Upper lobe of right lung (tissue), 1 donor: Measurements from ENCODE around the gene SPATA20. TPM values are rescaled to one million over a fixed set of nuclear protein-coding genes. Genes with fewer than 3 reads are reported as not detected.

Source experiments
- ATAC-seq: fragments of 200-7000 bp; cut with Tn5 transposase; one replicate; pipeline ENCODE4 v1.9.1; 2020; ENCODE audit warnings: mild to moderate bottlenecking, moderate library complexity
- DNase-seq: peaks from one replicate; pipeline ENCODE4 v3.0.0-alpha.2; 2020
- H3K27ac ChIP-seq: fragments of 200-600 bp; one replicate; pipeline ENCODE4 v1.8.0; 2022
- H3K27me3 ChIP-seq: fragments of 200-600 bp; one replicate; pipeline ENCODE4 v1.8.0; 2022; ENCODE audit warnings: mild to moderate bottlenecking
- H3K36me3 ChIP-seq: fragments of 200-600 bp; one replicate; pipeline ENCODE4 v1.8.0; 2022
- H3K4me1 ChIP-seq: fragments of 200-600 bp; one replicate; pipeline ENCODE4 v1.8.0; 2022
- H3K4me3 ChIP-seq: fragments of 200-600 bp; one replicate; pipeline ENCODE4 v1.8.0; 2022; ENCODE audit warnings: mild to moderate bottlenecking
- H3K9me3 ChIP-seq: fragments of 200-600 bp; one replicate; pipeline ENCODE4 v1.8.0; 2022
- intact Hi-C: fragments of 100-400 bp; cut with DNase I; formaldehyde crosslinking; loops from one replicate; pipeline ENCODE4 v1.11.0; 2022
- total RNA-seq: library from RNA; stranded (reverse); fragmentation: NEBNext Ultra II Directional; extraction: Animal tissue kit (Norgen Biotek cat#: 25700); gene quantifications from one replicate; pipeline ENCODE4 v1.2.1, GENCODE V29; 2021
- TF ChIP-seq, protein P1 (sequence below): fragments of 200-600 bp; IDR thresholded peaks from one replicate; pipeline ENCODE4 v1.8.0; 2022; ENCODE audit warnings: antibody characterized with exemption
- donor health status: DM: no; HTN: yes; CAD: no; lungs with severe emphysema.

The SPATA20 gene
- total RNA-seq, 1 donor from 2014 or later = 31.6 TPM

DNA sequence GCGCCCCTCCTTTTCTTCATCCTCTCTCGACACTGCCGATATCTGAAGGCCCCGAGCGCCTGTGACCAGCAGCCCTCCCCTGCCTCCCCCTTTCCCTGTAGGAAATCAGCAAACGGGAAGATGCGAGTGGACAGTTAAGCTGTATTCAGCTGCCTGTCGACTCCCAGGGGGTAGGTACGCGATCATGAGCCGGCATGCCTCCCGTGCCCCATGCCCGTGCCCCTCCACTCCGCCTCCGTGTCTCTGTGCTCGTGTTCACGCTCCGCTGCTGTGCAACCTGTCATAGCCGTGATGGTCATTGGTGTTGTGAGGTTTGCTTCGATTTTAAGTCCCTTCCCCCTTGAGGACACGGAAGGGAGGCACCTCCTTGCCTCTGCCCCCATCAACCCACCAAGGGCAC is 47.9 kb downstream of the SPATA20 start:
- Histone ChIP-seq H3K36me3 (no peaks in the 10 kb centered on the region), H3K27me3 (no peaks in the 10 kb centered on the region), H3K9me3 (no peaks in the 10 kb centered on the region), H3K27ac (no peak overlapping the region), H3K4me3 (no peak overlapping the region), H3K4me1 (no peaks in the 10 kb centered on the region)
- DNase-seq = no peak
- ATAC-seq = no peak
- TF ChIP-seq, protein P1, sequence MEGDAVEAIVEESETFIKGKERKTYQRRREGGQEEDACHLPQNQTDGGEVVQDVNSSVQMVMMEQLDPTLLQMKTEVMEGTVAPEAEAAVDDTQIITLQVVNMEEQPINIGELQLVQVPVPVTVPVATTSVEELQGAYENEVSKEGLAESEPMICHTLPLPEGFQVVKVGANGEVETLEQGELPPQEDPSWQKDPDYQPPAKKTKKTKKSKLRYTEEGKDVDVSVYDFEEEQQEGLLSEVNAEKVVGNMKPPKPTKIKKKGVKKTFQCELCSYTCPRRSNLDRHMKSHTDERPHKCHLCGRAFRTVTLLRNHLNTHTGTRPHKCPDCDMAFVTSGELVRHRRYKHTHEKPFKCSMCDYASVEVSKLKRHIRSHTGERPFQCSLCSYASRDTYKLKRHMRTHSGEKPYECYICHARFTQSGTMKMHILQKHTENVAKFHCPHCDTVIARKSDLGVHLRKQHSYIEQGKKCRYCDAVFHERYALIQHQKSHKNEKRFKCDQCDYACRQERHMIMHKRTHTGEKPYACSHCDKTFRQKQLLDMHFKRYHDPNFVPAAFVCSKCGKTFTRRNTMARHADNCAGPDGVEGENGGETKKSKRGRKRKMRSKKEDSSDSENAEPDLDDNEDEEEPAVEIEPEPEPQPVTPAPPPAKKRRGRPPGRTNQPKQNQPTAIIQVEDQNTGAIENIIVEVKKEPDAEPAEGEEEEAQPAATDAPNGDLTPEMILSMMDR = no peak
- intact Hi-C loops = no loop called here

DNA sequence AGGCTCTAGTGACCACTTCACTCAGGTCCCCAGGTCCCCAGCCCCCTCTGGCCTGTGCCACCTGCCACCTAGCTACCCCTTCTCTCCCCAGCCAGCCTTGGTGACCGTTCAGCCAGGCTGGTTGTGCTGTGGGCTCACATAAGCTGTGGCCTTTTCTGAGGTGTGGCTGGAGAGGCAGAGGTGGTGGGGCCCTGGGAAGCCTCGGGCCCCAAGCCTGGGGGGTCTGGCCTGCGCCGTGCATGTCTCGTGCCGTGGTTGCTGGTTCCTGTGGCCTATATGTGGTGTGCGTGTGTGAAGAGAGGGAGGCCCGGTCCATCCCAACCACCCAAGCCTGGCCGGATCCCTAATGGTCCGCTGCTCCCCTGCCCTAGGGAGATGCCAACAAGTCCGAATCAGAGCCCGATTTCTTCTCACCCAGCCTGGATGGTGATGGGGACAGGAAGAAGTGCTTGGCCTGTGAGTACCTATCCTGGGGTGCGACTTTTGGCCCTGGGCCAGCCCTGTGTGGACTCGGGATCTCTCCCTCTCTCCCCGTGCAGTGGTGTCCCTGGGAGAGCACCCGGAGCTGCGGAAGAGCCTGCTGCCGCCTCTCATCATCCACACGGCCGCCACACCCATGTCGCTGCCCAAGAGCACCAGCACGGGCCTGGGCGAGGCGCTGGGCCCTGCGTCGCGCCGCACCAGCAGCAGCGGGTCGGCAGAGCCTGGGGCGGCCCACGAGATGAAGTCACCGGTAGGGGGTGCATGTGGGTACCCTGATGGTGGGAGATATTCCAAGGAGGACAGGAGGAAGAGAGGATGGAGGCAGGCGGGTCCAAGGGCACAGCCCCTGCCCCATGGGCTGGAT is 49.4 kb downstream of the SPATA20 start:
- Histone ChIP-seq H3K36me3 (no peaks in the 10 kb centered on the region), H3K4me3 (no peak overlapping the region), H3K4me1 (no peaks in the 10 kb centered on the region), H3K27ac (no peak overlapping the region), H3K27me3 (no peaks in the 10 kb centered on the region), H3K9me3 (no peaks in the 10 kb centered on the region)
- TF ChIP-seq, protein P1 = peak; percentile 23
- no peak for ATAC-seq
- intact Hi-C loops = no loop called here
- DNase-seq = no peak

DNA sequence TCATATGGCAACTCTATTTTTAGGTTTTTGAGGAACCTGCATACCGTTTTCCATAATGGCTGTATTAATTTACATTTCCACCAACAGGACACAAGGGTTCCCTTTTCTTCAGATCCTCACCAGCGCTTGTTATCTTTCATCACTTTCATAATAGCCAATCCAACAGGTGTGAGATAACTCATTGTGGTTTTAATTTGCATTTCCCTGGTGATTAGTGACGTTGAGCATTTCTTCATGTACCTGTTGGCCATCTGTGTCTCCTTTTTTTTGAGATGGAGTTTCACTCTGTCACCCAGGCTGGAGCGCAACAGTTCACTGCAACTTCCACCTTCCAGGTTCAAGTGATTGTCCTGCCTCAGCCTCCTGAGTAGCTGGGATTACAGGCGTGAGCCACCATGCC is 51.5 kb downstream of the SPATA20 start:
- no peaks in the 10 kb centered on the region for H3K27me3 ChIP-seq
- no peaks in the 10 kb centered on the region for H3K4me1 ChIP-seq
- TF ChIP-seq, protein P1 = no peak
- H3K4me3 ChIP-seq = no peak overlapping the region
- ATAC-seq (no peak), DNase-seq (no peak)
- H3K36me3 ChIP-seq = no peaks in the 10 kb centered on the region
- intact Hi-C loops = no loop called here
- H3K27ac ChIP-seq = no peak overlapping the region
- no peaks in the 10 kb centered on the region for H3K9me3 ChIP-seq

DNA sequence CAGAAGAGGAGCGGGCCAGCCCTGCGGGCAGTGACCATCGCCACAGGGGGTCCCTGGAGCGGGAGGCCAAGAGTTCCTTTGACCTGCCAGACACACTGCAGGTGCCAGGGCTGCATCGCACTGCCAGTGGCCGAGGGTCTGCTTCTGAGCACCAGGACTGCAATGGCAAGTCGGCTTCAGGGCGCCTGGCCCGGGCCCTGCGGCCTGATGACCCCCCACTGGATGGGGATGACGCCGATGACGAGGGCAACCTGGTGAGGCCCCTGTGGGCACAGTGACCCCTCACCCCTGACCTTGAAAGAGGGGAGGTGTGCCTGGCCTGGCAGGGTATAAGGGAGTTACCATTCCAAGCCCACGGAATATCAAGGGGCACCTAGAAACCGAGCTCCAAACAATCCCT is 52.6 kb downstream of the SPATA20 start:
- TF ChIP-seq, protein P1 = no peak
- Histone ChIP-seq H3K36me3 (no peaks in the 10 kb centered on the region), H3K4me3 (no peak overlapping the region), H3K27ac (no peak overlapping the region), H3K4me1 (peaks cover 6% of the 10 kb centered on the region), H3K27me3 (no peaks in the 10 kb centered on the region), H3K9me3 (no peaks in the 10 kb centered on the region)
- DNase-seq = no peak
- no peak for ATAC-seq
- intact Hi-C loops = no loop called here

DNA sequence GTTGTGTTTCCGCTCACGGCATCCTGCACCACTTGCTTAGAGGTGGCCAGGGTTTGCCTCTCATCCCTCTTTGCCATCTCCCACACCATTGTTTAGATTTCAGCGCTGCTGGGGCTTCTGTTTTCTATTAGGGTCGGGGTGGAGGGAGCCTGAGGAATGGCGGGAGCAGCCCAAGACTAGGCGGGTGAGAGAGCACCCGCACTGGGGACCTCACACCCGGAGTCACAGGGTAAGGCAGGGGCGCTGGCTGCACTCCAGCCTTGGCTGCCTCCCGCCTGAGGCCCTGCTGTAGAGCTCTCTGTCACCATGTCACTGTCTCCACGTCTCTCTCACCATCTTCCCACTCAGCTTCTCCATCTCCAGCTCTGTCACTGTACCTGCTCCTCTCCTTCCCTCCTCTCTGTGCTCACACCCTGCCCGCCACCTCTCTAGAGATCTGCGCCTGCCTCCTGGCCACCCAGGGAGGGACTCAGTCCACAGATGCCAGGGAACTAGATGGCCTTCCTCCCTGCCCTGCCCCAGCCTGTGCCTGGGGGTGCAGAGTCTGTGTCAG is 54.9 kb downstream of the SPATA20 start:
- Histone ChIP-seq H3K4me1 (peaks cover 14% of the 10 kb centered on the region), H3K36me3 (no peaks in the 10 kb centered on the region), H3K4me3 (no peak overlapping the region), H3K27ac (no peak overlapping the region), H3K9me3 (no peaks in the 10 kb centered on the region), H3K27me3 (no peaks in the 10 kb centered on the region)
- ATAC-seq = no peak
- TF ChIP-seq, protein P1 = no peak
- no peak for DNase-seq
- intact Hi-C loops = no loop called here
